Bronchial epithelial cell (primary cell): ENCODE measurements around the gene FBXO48. TPM values are rescaled to one million over a fixed set of nuclear protein-coding genes. Genes with fewer than 3 reads are reported as not detected.

ENCODE experiments used
- DNase-seq: peaks from one replicate; pipeline ENCODE4 v3.0.0-alpha.2; 2010; ENCODE audit warnings: low read depth
- FAIRE-seq: peaks from 2 replicates; lab custom pipeline; 2011; peaks lifted over from hg19 to GRCh38; lab: Jason Lieb, UNC
- H3K27me3 ChIP-seq: 2 replicates; pipeline ENCODE4 v1.5.1; 2011; ENCODE audit warnings: low read length; ENCODE audit not compliant: control insufficient read depth, insufficient read depth
- H3K36me3 ChIP-seq: 2 replicates; pipeline ENCODE4 v1.5.1; 2011; ENCODE audit warnings: low read length; ENCODE audit not compliant: control insufficient read depth, insufficient read depth
- H3K4me3 ChIP-seq: 2 replicates; pipeline ENCODE4 v1.5.1; 2011; ENCODE audit warnings: mild to moderate bottlenecking, low read depth, low read length, control low read depth
- CTCF ChIP-seq: IDR thresholded peaks from 2 replicates; pipeline ENCODE4 v1.5.1; 2011; ENCODE audit warnings: mild to moderate bottlenecking, moderate library complexity, low read length, control low read depth, inconsistent platforms; ENCODE audit not compliant: insufficient read depth, severe bottlenecking
- total RNA-seq: library from RNA; depleted of rRNA; stranded (reverse); fragments of >200 nt; gene quantifications from 2 replicates; pipeline ENCODE4 v1.2.1, GENCODE V29; 2014

FBXO48 gene
- total RNA-seq, 1 donor from 2014 or later, result 0.26 TPM

GRCh38 chr2:68506170-68506569 lies 39.1 kb upstream of the FBXO48 start:
- no peaks in the 10 kb centered on the region for H3K27me3 ChIP-seq
- DNase-seq (no peak), FAIRE-seq (no peak)
- H3K4me3 ChIP-seq, result no peak overlapping the region
- H3K36me3 ChIP-seq, result no peaks in the 10 kb centered on the region
- no peak for TF ChIP-seq CTCF

DNA sequence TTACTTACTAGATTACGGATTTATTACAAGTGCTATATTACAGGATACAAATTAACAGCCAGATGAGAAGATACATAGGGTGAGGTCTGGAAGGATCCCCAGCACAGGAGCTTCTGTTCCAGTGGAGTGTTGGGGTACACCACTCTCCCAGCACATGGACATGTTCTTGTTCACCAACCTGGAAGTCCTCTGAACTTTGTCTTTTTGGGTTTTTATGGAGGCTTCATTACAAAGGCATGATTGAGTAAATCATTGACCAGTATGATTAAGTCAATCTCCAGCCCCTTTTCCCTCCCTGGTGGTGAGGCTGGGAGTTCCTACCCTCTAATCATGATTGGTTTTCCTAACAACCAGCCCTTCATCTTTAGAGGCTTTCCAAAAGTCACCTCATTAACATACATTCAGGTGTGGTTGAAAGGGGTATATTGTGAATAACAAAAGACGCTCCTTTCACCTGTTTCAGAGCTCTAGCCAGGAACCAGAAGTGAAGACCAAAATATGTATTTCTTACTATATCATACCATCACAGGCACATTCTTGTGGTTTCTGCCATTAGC lies 38.6 kb upstream of the FBXO48 start:
- no peak for DNase-seq
- H3K4me3 ChIP-seq, result no peak overlapping the region
- H3K27me3 ChIP-seq, result no peaks in the 10 kb centered on the region
- H3K36me3 ChIP-seq, result no peaks in the 10 kb centered on the region
- FAIRE-seq, result no peak
- no peak for TF ChIP-seq CTCF

- DNase-seq (no peak), FAIRE-seq (no peak)
- no peak for TF ChIP-seq CTCF
- Histone ChIP-seq H3K36me3 (no peaks in the 10 kb centered on the region), H3K4me3 (no peak overlapping the region), H3K27me3 (no peaks in the 10 kb centered on the region)
These were observed 34.7 kb upstream of the FBXO48 start for GRCh38 chr2:68501768-68502167.

GRCh38 chr2:68500649-68501048 lies 33.6 kb upstream of the FBXO48 start:
- Histone ChIP-seq H3K27me3 (no peaks in the 10 kb centered on the region), H3K4me3 (no peak overlapping the region), H3K36me3 (no peaks in the 10 kb centered on the region)
- FAIRE-seq (no peak), DNase-seq (no peak)
- no peak for TF ChIP-seq CTCF

DNA sequence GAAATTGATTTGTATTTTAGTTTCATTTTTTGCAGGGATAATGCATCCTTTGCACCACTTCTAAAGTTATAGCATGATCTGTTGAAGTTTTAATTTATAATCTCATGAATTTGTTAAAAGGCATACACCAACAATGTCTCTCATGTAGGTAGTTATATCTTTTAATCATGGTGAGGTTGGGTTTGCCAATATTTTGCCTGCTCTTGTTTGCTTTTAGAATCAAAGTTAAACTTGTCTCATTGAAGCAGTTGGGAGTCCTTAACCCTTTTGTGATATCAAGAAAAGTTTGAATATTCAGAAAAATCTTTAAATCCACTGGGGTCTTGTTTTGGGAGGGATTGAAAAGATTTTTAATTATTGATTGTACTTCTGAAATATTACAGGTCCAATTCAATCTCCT lies 32.0 kb upstream of the FBXO48 start:
- DNase-seq, result no peak
- TF ChIP-seq CTCF, result no peak

DNA sequence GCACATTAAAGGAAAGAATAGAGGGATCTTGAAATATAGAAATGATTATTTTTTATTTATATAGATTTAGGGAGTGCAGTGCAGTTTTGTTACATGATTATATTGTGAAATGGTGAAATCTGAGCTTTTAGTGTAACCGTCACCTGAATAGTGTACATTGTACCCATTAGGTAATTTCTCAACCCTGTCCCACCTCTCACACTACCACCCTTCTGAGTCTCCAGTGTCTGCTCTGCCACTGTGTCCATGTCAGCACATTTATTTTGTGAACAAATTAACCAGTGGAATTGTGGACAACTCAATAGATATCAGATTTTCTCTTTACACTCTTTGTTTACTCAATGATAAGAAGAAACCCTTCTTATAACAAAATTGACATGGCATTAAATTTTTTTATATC lies 24.5 kb upstream of the FBXO48 start:
- FAIRE-seq, result no peak

More for the DNA sequence above, 32.0 kb upstream of the FBXO48 start:
- Histone ChIP-seq H3K4me3 (no peak overlapping the region), H3K27me3 (no peaks in the 10 kb centered on the region), H3K36me3 (no peaks in the 10 kb centered on the region)
- FAIRE-seq, result no peak

More for the DNA sequence above, 24.5 kb upstream of the FBXO48 start:
- TF ChIP-seq CTCF, result no peak
- Histone ChIP-seq H3K27me3 (no peaks in the 10 kb centered on the region), H3K36me3 (no peaks in the 10 kb centered on the region), H3K4me3 (no peak overlapping the region)
- DNase-seq, result no peak
